Suprapubic skin (tissue), 4 donors: Measurements from ENCODE around the gene GRID1. TPM values are rescaled to one million over a fixed set of nuclear protein-coding genes. Genes with fewer than 3 reads are reported as not detected.

ENCODE experiments used
- DNase-seq, 2 donors: peaks; one replicate each; pipeline ENCODE4 v3.0.0-alpha.2; 2019; ENCODE audit warnings: low spot score in 2 of 2
- H3K27ac ChIP-seq: fragments of 200-600 bp; sonication (generic); one replicate; pipeline ENCODE4 v1.5.1; 2019
- H3K27me3 ChIP-seq: fragments of 200-600 bp; sonication (generic); one replicate; pipeline ENCODE4 v1.5.1; 2019
- H3K36me3 ChIP-seq: fragments of 200-600 bp; sonication (generic); one replicate; pipeline ENCODE4 v1.5.1; 2019
- H3K4me1 ChIP-seq: fragments of 200-600 bp; sonication (generic); one replicate; pipeline ENCODE4 v1.5.1; 2019
- H3K4me3 ChIP-seq: fragments of 200-600 bp; sonication (generic); one replicate; pipeline ENCODE4 v1.5.1; 2019; ENCODE audit warnings: mild to moderate bottlenecking
- H3K9me3 ChIP-seq: fragments of 200-600 bp; sonication (generic); one replicate; pipeline ENCODE4 v1.5.1; 2019
- EP300 ChIP-seq: sonication (generic); formaldehyde crosslinking; IDR thresholded peaks from one replicate; pipeline ENCODE4 v1.6.1; 2017; ENCODE audit warnings: antibody characterized with exemption
- POLR2A ChIP-seq, 2 donors: fragments of 450-650 bp; IDR thresholded peaks; one replicate each; pipeline ENCODE4 v1.6.1; 2017; ENCODE audit warnings: antibody characterized with exemption in 2 of 2, mild to moderate bottlenecking in 2 of 2, moderate library complexity in 2 of 2
- POLR2AphosphoS5 ChIP-seq, 3 donors: sonication (generic); formaldehyde crosslinking; IDR thresholded peaks; one replicate each; pipeline ENCODE4 v1.6.1; 2017; ENCODE audit warnings: antibody characterized with exemption in 3 of 3
- WGBS: methylation state at CpG from one replicate; pipeline ENCODE4 v1.1.5; 2018; 5-methylcytosine and 5-hydroxymethylcytosine counted together
- total RNA-seq, 4 donors: library from RNA; depleted of rRNA; stranded (reverse); fragments of >200 nt; gene quantifications; one replicate each; pipeline ENCODE4 v1.1.0, GENCODE V29; 2016
- TF ChIP-seq, protein P1 (sequence below), 2 donors: fragments of 200-600 bp in 1 of 2; fragments of 450-650 bp in 1 of 2; sonication (generic) in 1 of 2; IDR thresholded peaks; one replicate each; pipeline ENCODE4 v1.5.1; 2016 to 2019; ENCODE audit warnings: antibody characterized with exemption in 2 of 2, mild to moderate bottlenecking in 1 of 2, moderate library complexity in 1 of 2

Gene GRID1
- total RNA-seq, 4 donors from 2014 or later, result 1.8 to 3.1 (median 2.4) TPM

DNA sequence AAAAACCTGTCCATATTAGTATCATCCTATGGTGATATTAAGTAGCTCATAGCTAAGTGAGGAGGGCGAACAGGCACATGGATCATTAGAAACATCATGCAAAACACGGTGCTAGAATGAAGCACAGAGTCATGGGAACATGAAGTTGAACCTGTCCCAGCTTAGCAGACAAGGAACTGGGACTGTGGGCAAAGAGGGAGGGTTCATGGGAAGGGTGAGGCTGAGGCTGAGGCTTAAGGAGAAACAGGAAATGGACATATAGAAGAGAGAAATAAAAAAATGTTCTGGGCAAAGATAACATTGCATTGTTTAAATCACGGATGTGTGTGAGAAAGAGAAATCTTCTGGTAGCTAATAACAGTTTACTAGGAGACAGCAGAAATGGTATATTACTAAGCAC lies 708.1 kb downstream of the GRID1 start:
- H3K27ac ChIP-seq, result no peak overlapping the region
- no peaks in the 10 kb centered on the region for H3K36me3 ChIP-seq
- no peak overlapping the region for H3K4me3 ChIP-seq
- no peaks in the 10 kb centered on the region for H3K27me3 ChIP-seq
- no peaks in the 10 kb centered on the region for H3K9me3 ChIP-seq
- TF ChIP-seq POLR2AphosphoS5 (IDR thresholded peaks at IDR 0.05) (no peak), EP300 (no peak), POLR2A (IDR thresholded peaks at IDR 0.05) (no peak)
- TF ChIP-seq, protein P1, sequence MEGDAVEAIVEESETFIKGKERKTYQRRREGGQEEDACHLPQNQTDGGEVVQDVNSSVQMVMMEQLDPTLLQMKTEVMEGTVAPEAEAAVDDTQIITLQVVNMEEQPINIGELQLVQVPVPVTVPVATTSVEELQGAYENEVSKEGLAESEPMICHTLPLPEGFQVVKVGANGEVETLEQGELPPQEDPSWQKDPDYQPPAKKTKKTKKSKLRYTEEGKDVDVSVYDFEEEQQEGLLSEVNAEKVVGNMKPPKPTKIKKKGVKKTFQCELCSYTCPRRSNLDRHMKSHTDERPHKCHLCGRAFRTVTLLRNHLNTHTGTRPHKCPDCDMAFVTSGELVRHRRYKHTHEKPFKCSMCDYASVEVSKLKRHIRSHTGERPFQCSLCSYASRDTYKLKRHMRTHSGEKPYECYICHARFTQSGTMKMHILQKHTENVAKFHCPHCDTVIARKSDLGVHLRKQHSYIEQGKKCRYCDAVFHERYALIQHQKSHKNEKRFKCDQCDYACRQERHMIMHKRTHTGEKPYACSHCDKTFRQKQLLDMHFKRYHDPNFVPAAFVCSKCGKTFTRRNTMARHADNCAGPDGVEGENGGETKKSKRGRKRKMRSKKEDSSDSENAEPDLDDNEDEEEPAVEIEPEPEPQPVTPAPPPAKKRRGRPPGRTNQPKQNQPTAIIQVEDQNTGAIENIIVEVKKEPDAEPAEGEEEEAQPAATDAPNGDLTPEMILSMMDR (IDR thresholded peaks at IDR 0.05), result no peak
- DNase-seq, result no peak
- no peaks in the 10 kb centered on the region for H3K4me1 ChIP-seq
- WGBS, result 43% methylated on average over 3 of the region's 3 CpGs

DNA sequence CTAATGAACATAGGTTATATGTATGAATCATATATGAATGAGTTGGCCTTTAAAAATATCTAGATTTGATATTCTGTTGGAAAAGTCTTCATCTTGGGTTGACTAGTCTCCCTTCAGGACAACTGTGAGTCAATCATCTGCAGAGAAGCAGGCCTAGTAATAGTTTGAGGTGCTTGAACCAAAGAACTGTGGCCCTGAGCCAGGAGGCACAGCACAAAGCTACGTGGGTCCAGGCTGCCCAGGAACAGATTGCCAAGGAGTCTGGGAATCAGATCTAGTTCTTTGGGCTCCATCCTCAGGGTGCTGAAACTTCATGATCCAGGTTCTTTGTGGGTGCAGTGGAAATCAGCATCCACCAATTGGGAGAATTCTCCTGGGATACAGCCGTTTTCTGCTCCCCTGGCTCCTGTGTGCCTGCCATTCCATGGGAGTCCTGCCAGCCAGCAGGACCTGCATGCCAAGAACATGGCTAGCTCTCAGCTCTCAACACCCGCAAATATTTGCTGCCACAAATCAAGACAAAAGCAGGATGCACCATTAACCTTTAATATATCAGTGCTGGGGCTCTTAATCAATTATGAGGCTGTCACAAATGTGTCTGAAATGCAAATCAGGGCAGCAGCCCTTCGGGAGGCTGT lies 709.0 kb downstream of the GRID1 start:
- H3K27me3 ChIP-seq, result no peaks in the 10 kb centered on the region
- no peaks in the 10 kb centered on the region for H3K4me1 ChIP-seq
- no peaks in the 10 kb centered on the region for H3K9me3 ChIP-seq
- no peak overlapping the region for H3K27ac ChIP-seq
- H3K4me3 ChIP-seq, result no peak overlapping the region
- TF ChIP-seq POLR2A (IDR thresholded peaks at IDR 0.05) (no peak), POLR2AphosphoS5 (IDR thresholded peaks at IDR 0.05) (no peak), EP300 (no peak)
- TF ChIP-seq, protein P1 (IDR thresholded peaks at IDR 0.05), result no peak
- 19% methylated on average over 3 of the region's 4 CpGs for WGBS
- no peak for DNase-seq
- H3K36me3 ChIP-seq, result no peaks in the 10 kb centered on the region

- Histone ChIP-seq H3K9me3 (no peaks in the 10 kb centered on the region), H3K4me1 (peaks cover 5% of the 10 kb centered on the region), H3K4me3 (no peak overlapping the region), H3K36me3 (no peaks in the 10 kb centered on the region), H3K27ac (no peak overlapping the region), H3K27me3 (no peaks in the 10 kb centered on the region)
- 60% methylated on average over 2 of the region's 2 CpGs for WGBS
- TF ChIP-seq POLR2AphosphoS5 (IDR thresholded peaks at IDR 0.05), result no peak
- TF ChIP-seq, protein P1 (IDR thresholded peaks at IDR 0.05), result no peak
- TF ChIP-seq POLR2A (IDR thresholded peaks at IDR 0.05), result no peak
- TF ChIP-seq EP300, result no peak
- no peak for DNase-seq
Observed at GRCh38 chr10:85655411-85655810, 711.2 kb downstream of the GRID1 start.

DNA sequence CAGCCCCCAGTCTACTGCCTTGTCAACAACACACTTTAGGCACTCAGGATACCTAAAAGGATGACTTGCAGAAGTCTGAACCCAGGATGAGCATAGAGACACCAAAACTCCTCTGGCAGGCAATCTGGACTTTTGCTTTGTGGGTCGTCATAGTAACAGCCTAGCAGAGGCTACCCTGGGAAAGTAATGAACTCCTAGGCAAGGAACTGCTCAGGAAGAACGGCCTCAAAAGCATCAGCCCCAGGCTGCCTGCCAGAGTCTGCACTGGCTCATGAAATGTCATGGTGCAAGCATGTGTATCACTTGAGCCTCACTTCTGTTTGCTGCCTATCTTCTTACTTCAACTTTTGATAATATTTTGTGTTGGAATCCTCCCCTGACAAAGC lies 715.1 kb downstream of the GRID1 start:
- TF ChIP-seq POLR2AphosphoS5 (IDR thresholded peaks at IDR 0.05), result no peak
- no peak for TF ChIP-seq EP300
- TF ChIP-seq POLR2A (IDR thresholded peaks at IDR 0.05), result no peak
- TF ChIP-seq, protein P1 (IDR thresholded peaks at IDR 0.05), result no peak
- Histone ChIP-seq H3K4me3 (no peak overlapping the region), H3K27ac (peak overlapping the region; percentile 49), H3K9me3 (no peaks in the 10 kb centered on the region), H3K27me3 (no peaks in the 10 kb centered on the region), H3K4me1 (peaks cover 39% of the 10 kb centered on the region), H3K36me3 (no peaks in the 10 kb centered on the region)
- DNase-seq, result no peak
- 57% methylated on average over 2 of the region's 2 CpGs for WGBS

DNA sequence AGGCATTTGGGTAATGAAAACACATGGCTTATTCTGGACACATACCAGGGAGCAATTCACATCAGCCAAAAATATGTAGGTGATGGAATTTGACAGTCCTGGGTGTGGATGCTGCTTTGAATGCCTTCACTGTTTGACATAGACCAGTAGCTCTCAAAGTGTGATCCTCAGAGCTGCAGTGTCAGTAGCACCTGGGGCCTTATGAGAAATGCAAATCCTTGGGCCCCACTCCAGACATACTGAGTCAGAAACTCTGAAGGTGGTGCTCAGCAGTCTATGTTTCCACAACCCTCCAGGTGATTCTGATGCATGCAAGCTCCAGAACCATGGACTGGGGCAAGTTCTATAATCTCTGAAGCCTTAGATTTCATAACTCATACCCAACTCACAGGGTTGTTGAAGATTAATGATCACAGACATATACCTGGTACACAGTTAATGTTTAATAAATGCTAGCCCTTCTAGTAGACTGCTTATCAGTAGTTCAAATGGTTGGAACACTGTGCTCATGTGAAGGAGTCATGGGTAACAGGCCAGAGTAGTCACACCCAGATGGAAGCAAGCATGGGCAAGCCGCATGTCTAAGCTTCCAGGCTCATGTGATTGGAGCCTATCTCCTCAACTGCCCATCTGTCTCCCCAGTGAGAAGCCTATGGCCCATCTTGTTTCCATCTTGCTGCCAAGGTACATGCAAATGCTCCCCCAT lies 715.7 kb downstream of the GRID1 start:
- TF ChIP-seq, protein P1 (IDR thresholded peaks at IDR 0.05), result no peak
- no peak for TF ChIP-seq EP300
- TF ChIP-seq POLR2A (IDR thresholded peaks at IDR 0.05), result no peak
- TF ChIP-seq POLR2AphosphoS5 (IDR thresholded peaks at IDR 0.05), result no peak
- H3K27ac ChIP-seq, result peak overlapping the region; percentile 49
- no CpG with 5 or more reads among the region's 1 CpG for WGBS

More for the DNA sequence above, 715.7 kb downstream of the GRID1 start:
- Histone ChIP-seq H3K4me3 (no peak overlapping the region), H3K36me3 (no peaks in the 10 kb centered on the region), H3K27me3 (no peaks in the 10 kb centered on the region), H3K4me1 (peaks cover 41% of the 10 kb centered on the region), H3K9me3 (no peaks in the 10 kb centered on the region)
- no peak for DNase-seq
